Activated B cell treated with CpG ODN at 0.5 μM for 24 hours (primary cell): ENCODE results near the gene EEF1A2. TPM values are rescaled to one million over a fixed set of nuclear protein-coding genes. Genes with fewer than 3 reads are reported as not detected.

Experiments
- ATAC-seq: fragments of 200-7000 bp; cut with Tn5 transposase; one replicate; pipeline ENCODE4 v1.10.0; 2021; ENCODE audit warnings: low read depth, mild to moderate bottlenecking, moderate library complexity
- CTCF ChIA-PET: fragments of 350-600 bp; sonication (Branson Sonifier 250); formaldehyde crosslinking; loops from one replicate; lab custom pipeline; 2021; ENCODE audit warnings: antibody characterized with exemption; lab: Charles Lee
- POLR2A ChIA-PET: fragments of 350-600 bp; sonication (Branson Sonifier 250); formaldehyde crosslinking; loops from one replicate; lab custom pipeline; 2021; ENCODE audit warnings: antibody characterized with exemption; lab: Charles Lee
- DNase-seq: peaks from one replicate; pipeline ENCODE4 v3.0.0; 2022
- H3K27ac Mint-ChIP-seq: one replicate; pipeline ENCODE4 v1.8.0; 2020; ENCODE audit warnings: mixed read lengths
- H3K27me3 Mint-ChIP-seq: one replicate; pipeline ENCODE4 v1.8.0; 2021; ENCODE audit warnings: mixed read lengths
- H3K36me3 Mint-ChIP-seq: one replicate; pipeline ENCODE4 v1.8.0; 2021; ENCODE audit warnings: low read depth, mixed read lengths
- H3K4me1 Mint-ChIP-seq: one replicate; pipeline ENCODE4 v1.8.0; 2021; ENCODE audit warnings: mixed read lengths
- H3K4me3 Mint-ChIP-seq: one replicate; pipeline ENCODE4 v1.8.0; 2020; ENCODE audit warnings: mild to moderate bottlenecking, mixed read lengths
- H3K9me3 Mint-ChIP-seq: one replicate; pipeline ENCODE4 v1.8.0; 2020; ENCODE audit warnings: mixed read lengths
- CTCF ChIP-seq: fragments of 200-600 bp; IDR thresholded peaks from one replicate; pipeline ENCODE4 v1.8.0; 2022; ENCODE audit warnings: antibody characterized with exemption, mild to moderate bottlenecking
- intact Hi-C: fragments of 100-400 bp; cut with micrococcal nuclease; formaldehyde crosslinking; loops from one replicate; pipeline ENCODE4 v1.15.1; 2024
- total RNA-seq: library from RNA; stranded (reverse); gene quantifications from 2 replicates; pipeline ENCODE4 v1.2.3, GENCODE V29; 2022

EEF1A2 gene
- total RNA-seq, 1 donor from 2014 or later: 1.6 TPM

DNA sequence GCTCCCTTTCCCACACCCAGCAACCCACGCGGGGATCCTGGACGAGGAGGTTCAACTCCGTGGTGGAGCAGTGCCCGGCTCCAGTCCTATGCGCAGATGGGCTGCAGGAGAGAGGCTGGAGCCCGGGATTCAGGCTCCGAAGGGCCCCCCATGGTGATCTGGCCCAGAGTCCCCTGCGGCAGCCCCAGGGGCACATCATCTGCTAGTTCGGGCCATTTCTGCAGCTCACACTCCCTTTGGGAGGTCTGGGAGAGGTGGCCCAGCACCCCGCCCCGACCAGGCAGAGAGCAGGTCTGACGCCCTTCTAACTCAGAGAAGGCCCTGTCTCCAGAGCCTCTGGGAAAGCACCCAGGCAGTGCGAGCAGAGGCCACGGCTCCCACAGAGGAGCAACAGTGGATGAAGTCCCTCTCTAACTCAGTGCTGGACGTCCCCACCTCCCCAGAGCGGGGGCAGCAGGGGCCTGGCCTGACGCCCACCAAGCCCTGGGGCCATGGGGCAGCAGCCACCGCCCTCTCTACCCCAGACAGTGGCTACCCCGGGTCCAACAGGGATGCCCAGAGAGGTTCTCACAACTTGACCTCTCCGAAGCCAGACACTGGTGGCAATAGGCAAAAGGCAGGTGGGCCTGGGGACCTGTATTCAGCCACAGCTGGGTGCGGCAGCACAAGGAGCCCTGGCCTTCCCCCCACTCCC lies 29.7 kb downstream of the EEF1A2 start:
- Mint-ChIP-seq H3K36me3 (no peaks in the 10 kb centered on the region), H3K27ac (no peak overlapping the region), H3K4me1 (peaks cover 5% of the 10 kb centered on the region), H3K4me3 (no peak overlapping the region), H3K9me3 (no peaks in the 10 kb centered on the region), H3K27me3 (peaks cover 33% of the 10 kb centered on the region)
- POLR2A ChIA-PET: no interaction called here
- DNase-seq: no peak
- no peak for TF ChIP-seq CTCF
- CTCF ChIA-PET: no interaction called here
- ATAC-seq: no peak
- intact Hi-C loops: no loop called here

DNA sequence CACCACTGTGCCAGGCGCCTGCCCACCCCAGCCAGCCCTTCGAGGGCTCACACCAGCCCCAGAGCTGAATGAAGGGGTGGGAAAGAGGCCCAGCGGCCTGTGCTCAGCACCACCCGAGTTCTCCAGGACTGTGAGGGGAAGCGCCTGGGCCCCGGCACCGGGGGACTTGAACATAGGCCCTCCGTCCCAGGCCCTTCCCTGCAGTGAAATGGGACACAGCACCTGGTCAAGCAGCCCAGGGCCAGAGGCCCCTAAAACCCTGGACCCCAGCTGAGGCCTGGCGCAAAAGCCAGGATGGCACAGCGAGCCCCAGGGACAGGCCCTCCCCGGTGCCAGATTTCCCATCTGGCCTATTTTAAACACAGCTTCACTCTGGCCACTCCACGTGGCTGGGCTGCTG lies 30.5 kb downstream of the EEF1A2 start:
- no peak for ATAC-seq
- no peak for TF ChIP-seq CTCF
- no peaks in the 10 kb centered on the region for H3K4me1 Mint-ChIP-seq
- H3K4me3 Mint-ChIP-seq: no peak overlapping the region
- H3K9me3 Mint-ChIP-seq: no peaks in the 10 kb centered on the region
- ChIA-PET CTCF (no interaction called here), POLR2A (no interaction called here)
- no peak for DNase-seq
- no peak overlapping the region for H3K27ac Mint-ChIP-seq
- H3K27me3 Mint-ChIP-seq: peaks cover 33% of the 10 kb centered on the region
- intact Hi-C loops: no loop called here
- no peaks in the 10 kb centered on the region for H3K36me3 Mint-ChIP-seq

DNA sequence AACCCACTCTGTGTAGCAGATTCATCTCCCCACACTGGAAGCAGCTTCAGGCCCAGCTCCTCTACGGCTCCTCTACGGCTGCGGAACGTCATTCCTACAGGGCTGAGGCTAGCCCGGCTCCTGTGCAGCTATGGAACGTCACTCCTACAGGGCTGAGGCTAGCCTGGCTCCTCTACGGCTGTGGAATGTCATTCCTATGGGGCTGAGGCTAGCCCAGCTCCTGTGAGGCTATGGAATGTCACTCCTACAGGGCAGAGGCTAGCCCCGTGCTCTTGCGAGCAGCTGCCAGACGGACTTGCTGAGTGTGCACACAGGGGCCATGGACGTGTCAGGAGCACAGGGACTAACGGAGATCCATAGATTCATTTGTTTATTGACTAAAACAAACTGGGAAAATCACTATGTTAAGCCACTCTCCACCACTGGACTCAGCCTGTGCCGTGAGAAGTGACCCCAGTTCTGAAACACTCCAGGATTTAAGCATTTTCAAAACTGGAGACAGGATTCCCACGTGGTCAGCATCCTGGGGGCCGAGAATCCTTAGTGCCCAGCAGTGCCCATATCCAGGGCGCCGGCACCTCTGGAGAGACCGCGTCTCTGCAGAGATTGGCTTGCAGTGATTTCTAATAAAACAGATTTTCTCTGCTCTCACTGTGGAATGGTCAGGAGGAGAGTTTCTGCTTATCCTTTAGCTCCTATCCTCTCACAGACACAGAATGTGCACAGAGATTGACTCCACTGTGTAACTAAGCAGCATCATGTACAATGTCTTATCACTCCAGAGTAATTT lies 31.4 kb downstream of the EEF1A2 start:
- ATAC-seq (no peak), DNase-seq (no peak)
- ChIA-PET POLR2A (interaction anchor here (0.6 kb wide), 1 partner anchor 1081 kb away, joined by 3 read pairs; the partner anchor contains the start of gene RPS21), CTCF (no interaction called here)
- Mint-ChIP-seq H3K27ac (no peak overlapping the region), H3K36me3 (no peaks in the 10 kb centered on the region), H3K27me3 (peaks cover 41% of the 10 kb centered on the region), H3K4me3 (no peak overlapping the region), H3K9me3 (no peaks in the 10 kb centered on the region), H3K4me1 (no peaks in the 10 kb centered on the region)
- intact Hi-C loops: no loop called here
- TF ChIP-seq CTCF: no peak

DNA sequence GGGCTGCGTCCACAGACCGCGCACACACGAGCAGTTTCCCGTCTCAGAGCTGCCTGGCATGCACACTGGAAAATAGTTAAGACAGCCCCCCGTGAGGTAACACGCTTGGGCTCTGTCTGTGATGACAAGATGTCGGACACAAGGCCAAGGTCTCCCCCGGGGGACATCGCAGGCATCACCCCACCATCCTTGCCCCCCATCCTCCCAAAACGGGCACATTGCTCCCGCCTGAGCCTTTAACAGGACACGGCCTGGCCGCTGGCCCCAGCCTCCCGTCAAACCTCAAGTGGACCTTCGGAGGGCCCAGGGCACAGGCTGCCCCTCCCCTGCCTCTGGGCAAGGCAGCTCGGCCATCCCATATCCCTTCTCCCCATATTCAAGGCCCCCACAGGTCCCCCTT lies 32.0 kb downstream of the EEF1A2 start:
- no peak for TF ChIP-seq CTCF
- Mint-ChIP-seq H3K4me1 (no peaks in the 10 kb centered on the region), H3K27me3 (peaks cover 42% of the 10 kb centered on the region), H3K4me3 (no peak overlapping the region), H3K27ac (no peak overlapping the region), H3K9me3 (no peaks in the 10 kb centered on the region), H3K36me3 (no peaks in the 10 kb centered on the region)
- DNase-seq (no peak), ATAC-seq (no peak)
- intact Hi-C loops: no loop called here
- ChIA-PET POLR2A (interaction anchor here (0.6 kb wide), 1 partner anchor 1080 kb away, joined by 3 read pairs; the partner anchor contains the start of gene RPS21), CTCF (no interaction called here)

DNA sequence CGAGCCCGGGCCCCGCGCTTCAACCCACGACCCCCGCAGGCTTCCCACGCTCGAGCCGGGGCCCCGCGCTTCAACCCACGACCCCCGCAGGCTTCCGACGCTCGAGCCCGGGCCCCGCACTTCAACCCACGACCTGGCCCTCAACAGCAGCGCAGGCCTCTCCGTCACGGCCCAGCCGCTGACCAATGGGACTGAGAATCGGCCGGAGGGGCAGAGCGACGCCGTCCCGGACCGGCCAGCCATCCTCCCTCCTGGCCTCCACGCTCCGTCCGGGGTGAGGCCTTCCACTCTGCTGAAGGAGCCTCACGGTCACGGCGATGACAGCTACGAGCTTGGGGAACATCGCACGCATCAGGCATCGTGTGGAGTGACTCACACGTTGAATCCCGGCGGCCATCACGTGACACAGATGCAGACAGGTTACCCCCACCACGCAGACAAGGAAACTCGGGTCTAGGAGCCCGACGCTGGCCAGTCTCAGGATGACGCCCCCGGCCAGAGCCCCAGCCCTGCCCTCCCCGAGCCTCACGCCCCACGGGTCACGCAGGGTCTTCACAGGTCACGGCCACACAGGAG lies 32.5 kb downstream of the EEF1A2 start:
- Mint-ChIP-seq H3K4me3 (no peak overlapping the region), H3K27ac (no peak overlapping the region), H3K36me3 (no peaks in the 10 kb centered on the region), H3K27me3 (peaks cover 44% of the 10 kb centered on the region), H3K9me3 (no peaks in the 10 kb centered on the region), H3K4me1 (no peaks in the 10 kb centered on the region)
- CTCF ChIA-PET: no interaction called here
- POLR2A ChIA-PET: no interaction called here
- ATAC-seq (no peak), DNase-seq (no peak)
- TF ChIP-seq CTCF: no peak
- intact Hi-C loops: no loop called here
